ENCODE measurements around the gene FNIP2. TPM values are rescaled to one million over a fixed set of nuclear protein-coding genes. Genes with fewer than 3 reads are reported as not detected.

FNIP2 gene
- total RNA-seq, 6 experiments from 2014 or later = 14.1 to 22.2 (median 18.2) TPM

DNA sequence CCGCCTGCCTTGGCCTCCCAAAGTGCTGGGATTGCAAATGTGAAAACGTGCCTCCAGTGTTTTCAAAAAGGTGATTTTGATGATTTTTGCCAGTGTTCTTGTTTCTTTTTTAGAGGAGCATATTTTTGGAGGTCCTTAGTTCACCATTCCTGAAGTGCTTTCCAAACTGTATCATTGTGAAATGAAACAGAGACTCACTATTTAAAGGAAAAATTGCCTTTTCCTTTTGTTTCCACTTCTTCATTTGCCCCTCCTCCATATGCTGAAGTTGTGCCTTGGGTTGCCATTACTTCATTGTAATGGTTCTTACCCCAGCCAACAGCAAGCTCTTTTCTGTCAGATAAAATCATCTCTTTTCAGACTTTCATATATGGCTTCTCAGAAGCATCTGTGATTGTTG is 164.4 kb downstream of the FNIP2 start:
- Mint-ChIP-seq H3K4me3 (no peak overlapping the region), H3K27ac (no peak overlapping the region), H3K4me1 (ENCODE audit: low read depth) (peaks cover 17% of the 10 kb centered on the region), H3K27me3 (ENCODE audit: insufficient read depth) (no peaks in the 10 kb centered on the region), H3K36me3 (ENCODE audit: low read depth) (peaks cover 4% of the 10 kb centered on the region; the same call in 1 of the 2 replicates), H3K9me3 (peaks cover 11% of the 10 kb centered on the region)
- TF ChIP-seq, protein P1, sequence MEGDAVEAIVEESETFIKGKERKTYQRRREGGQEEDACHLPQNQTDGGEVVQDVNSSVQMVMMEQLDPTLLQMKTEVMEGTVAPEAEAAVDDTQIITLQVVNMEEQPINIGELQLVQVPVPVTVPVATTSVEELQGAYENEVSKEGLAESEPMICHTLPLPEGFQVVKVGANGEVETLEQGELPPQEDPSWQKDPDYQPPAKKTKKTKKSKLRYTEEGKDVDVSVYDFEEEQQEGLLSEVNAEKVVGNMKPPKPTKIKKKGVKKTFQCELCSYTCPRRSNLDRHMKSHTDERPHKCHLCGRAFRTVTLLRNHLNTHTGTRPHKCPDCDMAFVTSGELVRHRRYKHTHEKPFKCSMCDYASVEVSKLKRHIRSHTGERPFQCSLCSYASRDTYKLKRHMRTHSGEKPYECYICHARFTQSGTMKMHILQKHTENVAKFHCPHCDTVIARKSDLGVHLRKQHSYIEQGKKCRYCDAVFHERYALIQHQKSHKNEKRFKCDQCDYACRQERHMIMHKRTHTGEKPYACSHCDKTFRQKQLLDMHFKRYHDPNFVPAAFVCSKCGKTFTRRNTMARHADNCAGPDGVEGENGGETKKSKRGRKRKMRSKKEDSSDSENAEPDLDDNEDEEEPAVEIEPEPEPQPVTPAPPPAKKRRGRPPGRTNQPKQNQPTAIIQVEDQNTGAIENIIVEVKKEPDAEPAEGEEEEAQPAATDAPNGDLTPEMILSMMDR (IDR thresholded peaks at IDR 0.05) = no peak
- DNase-seq = no peak

DNA sequence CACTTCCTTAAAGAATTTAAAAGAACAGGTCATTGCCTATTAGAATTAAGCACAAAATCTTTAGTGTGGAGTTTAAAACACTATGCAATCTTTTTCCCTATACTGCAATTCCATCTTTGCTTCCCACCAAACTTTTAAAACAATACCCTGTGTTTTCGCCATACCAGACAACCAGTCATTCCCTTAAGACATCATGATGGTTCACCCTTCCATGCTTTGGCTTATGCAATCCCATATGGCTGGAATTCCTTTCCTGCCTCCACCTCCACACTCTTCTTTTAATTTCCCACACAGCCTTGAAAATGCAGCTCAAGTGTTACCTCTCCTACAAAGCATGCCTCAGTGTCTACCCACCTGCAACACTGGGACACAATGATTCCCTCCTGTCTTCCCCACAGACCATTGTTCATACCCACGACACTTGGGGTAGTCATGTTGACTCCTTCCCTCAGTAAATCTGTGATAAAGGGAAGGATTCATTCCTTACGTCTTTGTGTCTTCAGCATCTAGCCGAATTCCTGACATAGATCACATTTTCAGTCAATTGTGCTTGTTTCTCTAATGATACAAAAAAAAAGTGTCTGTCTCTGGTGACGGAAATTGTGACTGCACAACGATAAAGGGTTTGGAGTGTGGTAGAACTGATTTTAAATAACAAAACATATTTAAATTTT is 166.3 kb downstream of the FNIP2 start:
- TF ChIP-seq, protein P1 (IDR thresholded peaks at IDR 0.05) = no peak
- Mint-ChIP-seq H3K9me3 (no peaks in the 10 kb centered on the region), H3K27me3 (ENCODE audit: insufficient read depth) (no peaks in the 10 kb centered on the region), H3K4me3 (no peak overlapping the region), H3K4me1 (ENCODE audit: low read depth) (peaks cover 19% of the 10 kb centered on the region), H3K27ac (no peak overlapping the region), H3K36me3 (ENCODE audit: low read depth) (no peaks in the 10 kb centered on the region; the same call in 1 of the 2 replicates)
- no peak for DNase-seq

DNA sequence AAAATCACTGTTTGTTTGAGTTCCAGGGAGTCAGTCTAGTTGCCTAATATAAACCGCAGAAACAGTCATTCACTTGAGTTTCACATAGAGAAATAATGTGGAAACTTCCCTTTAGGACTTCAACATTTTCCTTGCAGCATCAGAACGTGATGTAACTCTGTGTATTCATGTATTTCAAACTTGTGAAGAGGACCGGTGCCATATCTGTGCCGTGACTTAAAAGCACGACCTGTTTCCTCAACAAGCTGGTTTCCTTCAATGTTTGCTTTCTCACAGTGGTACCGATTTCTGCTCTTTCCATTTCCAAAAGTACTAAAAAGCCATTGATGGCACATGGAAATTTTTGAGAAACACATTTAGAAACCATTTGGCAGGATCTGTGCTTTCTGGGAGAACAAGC is 167.4 kb downstream of the FNIP2 start:
- Mint-ChIP-seq H3K27me3 (ENCODE audit: insufficient read depth) (no peaks in the 10 kb centered on the region), H3K4me1 (ENCODE audit: low read depth) (peaks cover 9% of the 10 kb centered on the region), H3K36me3 (ENCODE audit: low read depth) (no peaks in the 10 kb centered on the region), H3K4me3 (no peak overlapping the region), H3K27ac (no peak overlapping the region), H3K9me3 (no peaks in the 10 kb centered on the region)
- TF ChIP-seq, protein P1 (IDR thresholded peaks at IDR 0.05) = no peak
- no peak for DNase-seq

DNA sequence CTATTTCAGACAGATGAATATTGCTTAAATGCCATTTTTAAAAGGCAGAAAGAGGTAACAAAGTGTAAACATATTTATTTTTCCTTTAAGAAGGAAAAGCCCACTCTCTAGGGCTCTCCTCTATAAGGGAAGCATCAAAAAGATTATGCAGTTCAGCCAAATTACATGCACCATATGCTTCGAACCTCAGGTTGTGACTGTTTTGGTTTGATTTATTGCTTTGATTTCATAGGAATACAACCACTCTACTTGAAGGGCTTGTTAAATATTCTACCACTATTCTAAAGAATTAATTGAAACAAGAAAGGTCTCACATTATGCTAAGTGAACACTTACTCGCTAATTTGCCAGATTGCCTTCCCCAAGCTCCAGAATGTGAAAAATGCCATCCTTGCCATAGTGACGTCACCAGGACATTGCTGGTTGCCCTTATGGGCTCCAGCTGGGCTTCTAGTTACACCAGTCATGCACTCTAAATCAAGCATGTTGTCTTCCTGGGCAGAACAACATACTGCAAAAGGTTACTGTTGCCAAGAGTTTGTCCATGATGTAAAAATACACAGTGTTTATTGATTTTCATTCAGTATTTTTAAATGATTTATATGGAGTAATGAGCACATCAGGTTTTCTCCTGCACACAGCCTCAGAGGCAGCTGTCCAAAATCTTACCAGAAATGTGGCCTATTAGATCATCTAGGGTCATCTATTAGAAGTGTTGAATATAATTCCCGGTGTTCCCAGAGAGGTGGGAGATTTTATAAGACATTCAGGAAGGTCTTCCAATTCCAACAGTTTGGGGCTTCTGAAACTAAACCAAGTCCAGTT is 169.6 kb downstream of the FNIP2 start:
- DNase-seq = peak; percentile 14
- Mint-ChIP-seq H3K27ac (no peak overlapping the region), H3K4me1 (ENCODE audit: low read depth) (peaks cover 9% of the 10 kb centered on the region), H3K36me3 (ENCODE audit: low read depth) (no peaks in the 10 kb centered on the region), H3K4me3 (no peak overlapping the region), H3K9me3 (no peaks in the 10 kb centered on the region), H3K27me3 (ENCODE audit: insufficient read depth) (no peaks in the 10 kb centered on the region)
- TF ChIP-seq, protein P1 (IDR thresholded peaks at IDR 0.05) = no peak

DNA sequence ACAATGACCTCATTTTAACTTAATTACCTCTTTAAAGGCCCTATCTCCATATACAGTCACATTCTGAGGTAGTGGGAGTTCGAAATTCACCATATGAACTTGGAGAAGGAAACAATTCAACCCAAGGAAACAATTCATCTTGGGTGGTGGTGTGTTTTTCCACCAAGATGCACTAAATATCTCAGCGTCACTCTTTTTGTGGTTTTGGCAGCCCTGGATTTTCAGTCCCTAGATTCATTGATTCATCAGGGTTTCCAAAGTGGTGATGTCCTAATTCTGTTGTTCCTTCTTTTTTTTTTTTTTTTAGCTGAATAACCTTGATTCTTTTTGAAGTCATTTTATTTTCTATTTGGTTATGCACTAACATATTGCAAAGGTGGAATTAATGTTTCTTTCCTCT is 171.4 kb downstream of the FNIP2 start:
- no peak for DNase-seq
- H3K9me3 Mint-ChIP-seq = no peaks in the 10 kb centered on the region

More for the DNA sequence above, 171.4 kb downstream of the FNIP2 start:
- Mint-ChIP-seq H3K27me3 (ENCODE audit: insufficient read depth) (no peaks in the 10 kb centered on the region), H3K36me3 (ENCODE audit: low read depth) (no peaks in the 10 kb centered on the region), H3K4me3 (no peak overlapping the region), H3K27ac (no peak overlapping the region), H3K4me1 (ENCODE audit: low read depth) (peaks cover 9% of the 10 kb centered on the region)
- TF ChIP-seq, protein P1 (IDR thresholded peaks at IDR 0.05) = no peak
